ENCODE data around the gene KIF16B.

The KIF16B gene

GRCh38 chr20:16427571-16427970, 145.7 kb downstream of the KIF16B start:
- Histone ChIP-seq H3K27me3 (ENCODE audit: insufficient read depth, low read length, poor library complexity) (no peaks in the 10 kb centered on the region), H4K20me1 (ENCODE audit: insufficient read depth, low read length) (no peaks in the 10 kb centered on the region), H3K4me2 (ENCODE audit: insufficient read depth, low read length) (no peak overlapping the region), H3K4me3 (ENCODE audit: low read depth in 1 of 2, low read length in 2 of 2) (no peak overlapping the region), H3K9ac (ENCODE audit: low read depth, low read length) (no peak overlapping the region), H2AFZ (ENCODE audit: low read depth, low read length) (no peak overlapping the region), H3K9me3 (ENCODE audit: insufficient read depth, low read length, severe bottlenecking) (no peaks in the 10 kb centered on the region), H3K36me3 (ENCODE audit: insufficient read depth, low read length) (no peaks in the 10 kb centered on the region), H3K79me2 (ENCODE audit: insufficient read depth, low read length) (no peaks in the 10 kb centered on the region), H3K4me1 (ENCODE audit: insufficient read depth, low read length) (no peaks in the 10 kb centered on the region), H3K27ac (ENCODE audit: low read length) (no peak overlapping the region)
- no peak for TF ChIP-seq EZH2 (IDR thresholded peaks at IDR 0.05; ENCODE audit: borderline replicate concordance, low read depth, low read length, severe bottlenecking)
- no peak for TF ChIP-seq CTCF (IDR thresholded peaks at IDR 0.05; ENCODE audit: borderline replicate concordance, extremely low read depth, low read length, poor library complexity, severe bottlenecking)
- DNase-seq (no peak), ATAC-seq (ENCODE audit: insufficient read depth, low read depth) (no peak)

- Histone ChIP-seq H3K4me2 (ENCODE audit: insufficient read depth, low read length) (no peak overlapping the region), H3K27me3 (ENCODE audit: insufficient read depth, low read length, poor library complexity) (no peaks in the 10 kb centered on the region), H3K36me3 (ENCODE audit: insufficient read depth, low read length) (no peaks in the 10 kb centered on the region), H3K4me3 (ENCODE audit: low read depth in 1 of 2, low read length in 2 of 2) (no peak overlapping the region), H3K9me3 (ENCODE audit: insufficient read depth, low read length, severe bottlenecking) (no peaks in the 10 kb centered on the region), H3K4me1 (ENCODE audit: insufficient read depth, low read length) (no peaks in the 10 kb centered on the region), H4K20me1 (ENCODE audit: insufficient read depth, low read length) (no peaks in the 10 kb centered on the region), H3K27ac (ENCODE audit: low read length) (no peak overlapping the region), H3K9ac (ENCODE audit: low read depth, low read length) (no peak overlapping the region), H2AFZ (ENCODE audit: low read depth, low read length) (no peak overlapping the region), H3K79me2 (ENCODE audit: insufficient read depth, low read length) (no peaks in the 10 kb centered on the region)
- DNase-seq (no peak), ATAC-seq (ENCODE audit: insufficient read depth, low read depth) (no peak)
- TF ChIP-seq EZH2 (IDR thresholded peaks at IDR 0.05; ENCODE audit: borderline replicate concordance, low read depth, low read length, severe bottlenecking): no peak
- no peak for TF ChIP-seq CTCF (IDR thresholded peaks at IDR 0.05; ENCODE audit: borderline replicate concordance, extremely low read depth, low read length, poor library complexity, severe bottlenecking)
Measured at GRCh38 chr20:16424780-16425179, 148.5 kb downstream of the KIF16B start.

DNA sequence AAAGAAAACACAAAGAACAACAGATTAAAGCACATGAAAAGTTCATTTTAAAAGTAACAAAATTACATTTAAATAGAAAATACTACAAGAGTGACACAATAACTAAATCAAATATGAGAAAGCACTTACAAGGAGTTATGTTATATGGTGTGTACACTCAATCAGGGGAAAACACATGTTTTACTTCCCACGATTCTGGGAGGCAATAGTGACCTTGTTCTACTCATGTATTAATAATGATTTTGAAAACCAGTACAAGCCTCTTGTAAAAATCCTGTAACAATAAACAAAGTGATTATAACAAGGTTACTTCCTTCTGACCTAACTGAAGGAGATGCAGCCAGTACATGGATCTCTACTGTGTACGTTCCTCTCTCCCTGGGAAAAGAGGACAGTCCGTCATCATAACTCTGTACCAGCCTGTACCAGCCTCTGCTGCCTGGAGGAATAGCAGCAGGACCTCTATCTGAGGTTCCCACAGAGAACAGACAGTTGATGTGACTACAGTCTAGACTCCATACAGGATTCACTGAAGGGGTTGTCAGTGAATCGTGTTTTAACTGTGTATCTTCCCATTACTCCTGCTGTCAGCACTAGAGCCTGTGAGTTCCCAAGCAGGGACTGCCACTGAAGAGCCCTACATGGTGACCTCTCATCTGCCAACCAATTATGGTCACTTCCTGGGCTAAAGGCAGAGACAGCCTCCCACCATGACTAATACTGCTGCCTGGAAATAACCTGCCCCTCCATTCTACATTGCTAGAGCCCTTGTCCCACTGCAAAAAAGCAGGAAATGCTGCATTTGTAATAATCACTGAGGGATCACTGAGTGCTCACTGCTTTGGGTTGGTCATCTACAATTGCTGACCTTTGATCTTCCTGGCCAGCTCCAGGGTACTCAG, 149.7 kb downstream of the KIF16B start:
- Histone ChIP-seq H3K36me3 (ENCODE audit: insufficient read depth, low read length) (no peaks in the 10 kb centered on the region), H3K27ac (ENCODE audit: low read length) (no peak overlapping the region), H3K4me2 (ENCODE audit: insufficient read depth, low read length) (no peak overlapping the region), H3K4me3 (ENCODE audit: low read depth in 1 of 2, low read length in 2 of 2) (no peak overlapping the region), H3K9me3 (ENCODE audit: insufficient read depth, low read length, severe bottlenecking) (no peaks in the 10 kb centered on the region), H3K79me2 (ENCODE audit: insufficient read depth, low read length) (no peaks in the 10 kb centered on the region), H3K4me1 (ENCODE audit: insufficient read depth, low read length) (no peaks in the 10 kb centered on the region), H2AFZ (ENCODE audit: low read depth, low read length) (no peak overlapping the region), H3K27me3 (ENCODE audit: insufficient read depth, low read length, poor library complexity) (no peaks in the 10 kb centered on the region), H4K20me1 (ENCODE audit: insufficient read depth, low read length) (no peaks in the 10 kb centered on the region), H3K9ac (ENCODE audit: low read depth, low read length) (no peak overlapping the region)
- ATAC-seq (ENCODE audit: insufficient read depth, low read depth) (no peak), DNase-seq (no peak)
- TF ChIP-seq EZH2 (IDR thresholded peaks at IDR 0.05; ENCODE audit: borderline replicate concordance, low read depth, low read length, severe bottlenecking) (no peak), CTCF (IDR thresholded peaks at IDR 0.05; ENCODE audit: borderline replicate concordance, extremely low read depth, low read length, poor library complexity, severe bottlenecking) (no peak)

All from DND-41 (cell line).